Heart right ventricle (tissue), 16 donors: ENCODE data around the gene MYL10. TPM values are rescaled to one million over a fixed set of nuclear protein-coding genes. Genes with fewer than 3 reads are reported as not detected.
"Not testable (repeated sequence)": the region's sequence is repeated elsewhere in the genome, so short reads cannot be mapped to it uniquely, and the experiment has no call there.

Experiments used
- ATAC-seq, 8 donors: fragments of 200-7000 bp; cut with Tn5 transposase; one replicate each; pipeline ENCODE4 v1.9.1; 2020; ENCODE audit warnings: mild to moderate bottlenecking in 8 of 8, moderate library complexity in 8 of 8, moderate number of reproducible peaks in 1 of 8
- DNase-seq, 2 donors: peaks; one replicate each; pipeline ENCODE4 v3.0.0-alpha.2; 2020
- H3K27ac ChIP-seq, 10 donors: fragments of 200-600 bp; sonication (generic) in 2 of 10; one replicate each; pipeline versions ENCODE4 v1.5.0 to v1.8.0; 2020 to 2022; ENCODE audit warnings: mild to moderate bottlenecking in 3 of 10
- H3K27me3 ChIP-seq, 7 donors: fragments of 200-600 bp; one replicate each; pipeline ENCODE4 v1.8.0; 2021 to 2022; ENCODE audit warnings: mild to moderate bottlenecking in 2 of 7
- H3K36me3 ChIP-seq, 9 donors: fragments of 200-600 bp; sonication (generic) in 1 of 9; one replicate each; pipeline versions ENCODE4 v1.5.0 to v1.8.0; 2020 to 2022; ENCODE audit warnings: mild to moderate bottlenecking in 2 of 9
- H3K4me1 ChIP-seq, 9 donors: fragments of 200-600 bp; sonication (generic) in 1 of 9; one replicate each; pipeline versions ENCODE4 v1.5.0 to v1.8.0; 2020 to 2022; ENCODE audit warnings: mild to moderate bottlenecking in 4 of 9
- H3K4me3 ChIP-seq, 10 donors: fragments of 200-600 bp; sonication (generic) in 2 of 10; one replicate each; pipeline versions ENCODE4 v1.5.0 to v1.8.0; 2020 to 2022; ENCODE audit warnings: mild to moderate bottlenecking in 7 of 10, moderate library complexity in 2 of 10
- H3K9me3 ChIP-seq, 11 donors: fragments of 200-600 bp in 10 of 11; sonication (generic) in 2 of 11; one replicate each; pipeline versions ENCODE4 v1.5.0 to v1.8.0; 2013 to 2022; ENCODE audit warnings: mild to moderate bottlenecking in 2 of 11, control low read depth in 1 of 11, moderate library complexity in 1 of 11
- CTCF ChIP-seq, 9 donors: fragments of 200-600 bp; sonication (generic) in 2 of 9; IDR thresholded peaks; one replicate each; pipeline versions ENCODE4 v1.5.0 to v1.8.0; 2021 to 2022; ENCODE audit warnings: antibody characterized with exemption in 9 of 9, mild to moderate bottlenecking in 5 of 9, moderate library complexity in 1 of 9
- WGBS, 2 donors: extraction: QIAGEN DNeasy Blood & Tissue Kit; methylation state at CpG; one replicate each; pipeline ENCODE4 v1.1.7; 2013; ENCODE audit warnings: inconsistent platforms in 1 of 2; 5-methylcytosine and 5-hydroxymethylcytosine counted together
- intact Hi-C, 10 donors: fragments of 100-400 bp; cut with DNase I; formaldehyde crosslinking; loops; one replicate each; pipeline versions ENCODE4 v1.11.1 to v1.14.2; 2022
- polyA plus RNA-seq, 2 donors: library from polyadenylated mRNA; stranded (reverse); fragments of 200-250 nt; gene quantifications; one replicate each; pipeline ENCODE4 v1.2.3, GENCODE V29; 2013
- total RNA-seq, 10 donors: library from RNA; stranded (reverse); fragmentation: NEBNext Ultra II Directional in 3 of 10; extraction: Animal tissue kit (Norgen Biotek cat#: 25700) in 3 of 10; gene quantifications; one replicate each; pipeline versions ENCODE4 v1.2.1 to v1.2.4, GENCODE V29; 2021 to 2023
- donor health status: Arrhythmogenic right ventricular cardiomyopathy.
- donor health status: ischemic (EF 13 %, LVEDD 7.1; RV severe dilation, severe dysfunction).
- donor health status: healthy with polysubstance abuse.
- donor health status: DM: no; HTN: yes; CAD: no.
- donor health status: DM: no; HTN: no; CAD: no.
- donor health status: ischemic (EF 25% LVEDD 6.9; RV normal size, moderate dysfunction).
- donor health status: ischemic (EF 25% LVEDD 5.7; RV mildly dilated, moderate dysfunction).
- donor health status: healthy.
- donor health status: DM: yes; HTN: yes; CAD: no.
- donor health status: Ischemic cardiomyopathy.
- donor health status: ischemic (EF 35%, LVEDD 5.7; RV mildly dilated, moderate dysfunction).
- donor health status: nonischemic (EF 11% LVEDD 7.7; RV severe dilation, severe dysfunction).
- donor health status: DM: yes; HTN: yes; CAD: no.
- donor health status: PGD.
- donor health status: ischemic (EF 29% LVEDD 5.4; RV normal size, mild dysfunction).
- donor health status: nonischemic (EF 23%, LVEDD 6.1; RV moderate dilation, normal function).

MYL10 gene
- total and polyA plus RNA-seq, 12 donors = not detected

GRCh38 chr7:101659706-101660105, 30.6 kb upstream of the MYL10 start:
- peaks cover 0 to 3% (median 0%) of the 10 kb centered on the region in 11 donors for H3K9me3 ChIP-seq
- DNase-seq (no peak), ATAC-seq (no peak)
- no peaks in the 10 kb centered on the region for H3K4me1 ChIP-seq
- no peak overlapping the region for H3K27ac ChIP-seq
- TF ChIP-seq CTCF (IDR thresholded peaks at IDR 0.05) = no peak
- WGBS, 2 donors = 75 to 80% methylated on average over 2 of the region's 2 CpGs
- no peaks in the 10 kb centered on the region for H3K36me3 ChIP-seq
- no peak overlapping the region for H3K4me3 ChIP-seq
- peaks cover 0 to 34% (median 16%) of the 10 kb centered on the region in 7 donors for H3K27me3 ChIP-seq
- intact Hi-C loops = no loop called here

- Histone ChIP-seq H3K9me3 (no peaks in the 10 kb centered on the region), H3K27me3 (peaks cover 0 to 38% (median 17%) of the 10 kb centered on the region in 7 donors), H3K4me1 (no peaks in the 10 kb centered on the region), H3K36me3 (no peaks in the 10 kb centered on the region), H3K4me3 (no peak overlapping the region), H3K27ac (no peak overlapping the region)
- ATAC-seq (no peak), DNase-seq (no peak)
- TF ChIP-seq CTCF (IDR thresholded peaks at IDR 0.05) = no peak
- intact Hi-C loops = no loop called here
- 67 to 68% methylated on average over 5 of the region's 5 CpGs for WGBS, 2 donors
These were observed 28.1 kb upstream of the MYL10 start for GRCh38 chr7:101657171-101657570.

GRCh38 chr7:101651112-101651511, 22.0 kb upstream of the MYL10 start:
- Histone ChIP-seq H3K9me3 (no peaks in the 10 kb centered on the region), H3K27ac (no peak overlapping the region), H3K4me3 (no peak overlapping the region), H3K27me3 (peaks cover 0 to 26% (median 7%) of the 10 kb centered on the region in 7 donors), H3K4me1 (peaks cover 0 to 7% (median 0%) of the 10 kb centered on the region in 9 donors), H3K36me3 (no peaks in the 10 kb centered on the region)
- ATAC-seq = no peak
- intact Hi-C loops = no loop called here
- no peak for TF ChIP-seq CTCF (IDR thresholded peaks at IDR 0.05)
- WGBS, 2 donors = 69 to 72% methylated on average over 4 of the region's 4 CpGs
- no peak for DNase-seq

- TF ChIP-seq CTCF (IDR thresholded peaks at IDR 0.05) = no peak
- DNase-seq (no peak), ATAC-seq (no peak)
- Histone ChIP-seq H3K9me3 (no peaks in the 10 kb centered on the region), H3K4me1 (peaks cover 0 to 7% (median 0%) of the 10 kb centered on the region in 9 donors), H3K27ac (no peak overlapping the region), H3K27me3 (peaks cover 0 to 22% (median 5%) of the 10 kb centered on the region in 7 donors), H3K36me3 (no peaks in the 10 kb centered on the region), H3K4me3 (no peak overlapping the region)
- intact Hi-C loops = no loop called here
- WGBS, 2 donors = 43 to 47% methylated on average over 8 of the region's 8 CpGs
These were observed 21.5 kb upstream of the MYL10 start for GRCh38 chr7:101650579-101651081.

- H3K9me3 ChIP-seq, DNase-seq, ATAC-seq, intact Hi-C loops, H3K36me3 ChIP-seq, H3K4me3 ChIP-seq, H3K4me1 ChIP-seq, H3K27ac ChIP-seq: not testable (repeated sequence)
- peaks cover 0 to 15% (median 7%) of the 10 kb centered on the region in 7 donors for H3K27me3 ChIP-seq
- WGBS, 2 donors = 89 to 92% methylated on average over 12 of the region's 12 CpGs
These were observed 18.8 kb upstream of the MYL10 start for GRCh38 chr7:101647876-101648275.
